GM21723 (cell line): ENCODE data around the gene ATXN10.
"Not testable (repeated sequence)": the region's sequence is repeated elsewhere in the genome, so short reads cannot be mapped to it uniquely, and the experiment has no call there.

Experiments used
- ATAC-seq: cut with Tn5 transposase; IDR thresholded peaks from one replicate; pipeline ENCODE4 v1.9.1; 2021; ENCODE audit warnings: mild to moderate bottlenecking, moderate library complexity; ENCODE audit not compliant: unreplicated experiment

The ATXN10 gene

DNA sequence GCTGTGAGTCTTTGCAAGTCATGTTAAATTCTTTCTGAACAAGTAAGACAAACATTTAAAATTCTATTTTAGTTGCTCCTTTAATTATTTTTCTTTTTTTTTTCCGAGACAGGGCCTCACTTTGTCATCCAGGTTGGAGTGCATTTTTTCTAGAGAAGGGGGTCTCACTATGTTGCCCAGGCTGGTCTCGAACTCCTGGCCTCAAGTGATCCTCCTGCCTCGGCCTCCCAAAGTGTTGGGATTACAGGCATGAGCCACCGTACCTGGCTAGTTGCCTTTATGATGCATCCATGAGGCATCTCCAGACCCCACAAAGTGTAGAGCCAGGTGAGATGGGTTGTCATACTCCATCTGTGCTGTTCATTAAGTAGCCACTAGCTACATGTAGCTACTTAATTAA lies 4.4 kb downstream of the ATXN10 start:
- ATAC-seq: no peak

DNA sequence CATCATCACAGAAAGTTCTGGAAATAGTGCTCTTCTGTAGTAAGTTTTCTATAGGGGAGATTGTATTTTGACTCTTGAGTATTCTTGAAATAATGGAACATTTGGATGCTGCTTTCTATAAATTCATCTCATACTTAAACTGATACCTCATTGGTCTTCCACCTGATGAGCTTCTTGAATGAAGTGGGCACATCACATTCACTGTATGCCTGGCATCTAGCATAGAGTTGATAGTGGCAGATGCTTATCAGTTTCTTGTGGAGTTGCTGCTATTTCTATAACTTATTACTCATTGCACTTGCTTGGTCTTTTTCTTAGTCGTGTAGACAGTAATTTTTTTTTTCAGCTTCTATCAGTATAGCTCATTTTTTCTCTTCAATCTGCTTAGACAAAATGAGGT lies 5.4 kb downstream of the ATXN10 start:
- ATAC-seq: no peak

DNA sequence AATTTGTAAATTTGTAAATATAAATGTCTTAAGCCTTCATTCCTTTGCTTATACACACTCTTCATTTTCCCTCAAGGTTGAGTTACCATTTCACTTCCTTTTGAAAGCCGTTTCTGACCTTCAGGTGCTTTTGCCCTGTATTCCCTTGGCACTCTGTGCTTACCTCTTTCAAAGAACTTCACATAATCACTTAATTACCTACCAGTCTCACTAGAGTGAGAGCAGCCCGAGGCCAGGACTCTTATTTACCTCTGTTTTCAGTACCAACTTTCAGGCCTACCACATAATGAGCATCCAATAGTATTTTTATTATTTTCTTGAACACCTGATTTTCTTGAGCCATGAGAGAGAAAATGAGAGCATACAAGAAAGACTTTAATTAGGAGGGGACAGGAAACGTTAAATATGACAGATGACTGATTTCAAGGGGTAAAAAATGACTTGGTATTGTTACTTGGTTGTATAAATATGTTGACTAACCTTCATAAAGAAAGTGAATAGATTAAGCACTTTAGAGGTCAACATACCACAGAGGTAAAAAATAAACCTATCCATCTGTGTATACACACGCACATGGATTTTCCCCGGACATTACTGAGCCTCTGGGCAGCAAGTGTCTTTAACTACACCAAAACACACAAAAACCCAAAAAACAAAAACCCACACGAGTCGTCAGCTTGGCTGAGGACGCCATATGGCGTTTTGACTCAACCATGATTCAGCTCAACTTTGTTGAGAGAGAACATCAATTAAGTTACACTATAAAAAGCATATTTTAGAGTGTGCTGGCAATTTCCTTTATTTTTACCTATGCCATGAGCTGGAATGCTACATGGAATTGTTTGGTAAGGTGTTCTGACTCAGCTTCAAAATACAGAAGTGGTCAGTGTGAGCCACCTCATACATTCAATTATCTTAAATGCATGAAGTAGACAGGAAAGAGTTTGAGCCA lies 7.6 kb downstream of the ATXN10 start:
- ATAC-seq: no peak

DNA sequence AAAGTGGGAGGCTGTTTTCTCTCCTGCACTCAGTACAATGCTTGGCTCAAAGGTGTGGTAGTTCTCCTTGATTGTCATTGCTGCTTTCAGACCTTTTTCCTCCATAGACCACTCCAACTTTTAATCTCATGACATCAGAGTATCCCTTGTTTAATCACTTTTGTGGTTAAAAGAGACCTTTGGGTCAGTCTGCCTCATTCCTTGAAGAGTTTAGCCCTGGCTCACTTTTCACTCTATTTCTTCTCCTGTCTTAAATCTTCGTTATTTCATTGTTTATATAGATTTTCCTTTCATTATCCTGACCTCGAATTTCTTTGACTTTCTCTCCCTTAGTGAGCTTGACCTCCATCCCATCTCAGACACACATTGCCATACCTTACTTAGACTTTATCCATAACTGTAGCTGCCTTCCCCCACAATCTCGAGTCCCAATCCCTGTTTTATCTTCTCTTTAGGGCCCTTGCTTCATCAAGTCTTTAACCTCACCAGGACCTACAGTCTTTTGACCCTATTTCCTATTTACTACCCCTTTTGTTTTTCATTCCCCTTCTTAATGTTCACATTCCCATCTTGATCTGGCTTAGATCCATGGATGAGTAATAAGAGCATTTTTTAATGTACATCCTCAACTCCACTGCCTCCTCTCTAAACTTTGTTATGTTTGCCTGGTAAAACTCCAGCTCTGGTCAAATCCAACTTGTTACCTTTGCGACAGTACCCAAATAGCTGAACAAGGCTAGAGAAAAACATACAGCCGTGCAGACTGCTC lies 9.5 kb downstream of the ATXN10 start:
- ATAC-seq: no peak

DNA sequence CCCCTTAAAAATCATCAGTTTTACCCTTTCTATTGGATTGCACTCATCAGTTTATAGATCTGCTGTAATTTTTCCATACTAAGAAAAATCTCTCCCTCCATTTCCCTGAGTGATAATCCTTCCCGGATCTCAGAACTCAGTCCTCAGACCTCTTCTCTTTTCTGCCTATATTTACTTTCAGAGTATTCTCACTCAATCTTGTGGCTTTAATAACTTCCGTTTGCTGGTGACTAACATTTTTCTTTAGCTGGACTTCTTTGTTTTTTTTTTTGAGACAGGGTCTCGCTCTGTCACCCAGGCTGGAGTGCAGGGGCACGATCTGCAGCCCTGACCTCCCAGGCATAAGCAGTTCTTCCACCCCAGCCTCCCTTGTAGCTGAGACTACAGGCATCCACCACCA lies 10.4 kb downstream of the ATXN10 start:
- ATAC-seq: no peak

DNA sequence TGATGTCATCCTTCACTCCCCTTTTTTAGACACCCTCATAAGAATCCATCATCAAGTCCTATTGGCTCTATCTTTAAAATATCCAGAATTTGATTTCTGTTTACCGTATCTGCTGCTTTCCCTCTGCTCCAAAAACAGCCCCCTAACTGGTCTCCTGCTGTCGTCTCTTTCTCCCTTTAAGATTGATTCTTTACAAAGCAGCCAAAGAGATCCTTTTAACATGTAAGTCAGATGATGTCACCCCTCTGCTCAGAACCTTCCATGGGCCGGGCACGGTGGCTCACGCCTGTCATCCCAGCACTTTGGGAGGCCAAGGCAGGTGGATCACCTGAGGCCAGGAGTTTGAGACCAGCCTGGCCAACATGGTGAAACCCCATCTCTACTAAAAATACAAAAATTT lies 11.1 kb downstream of the ATXN10 start:
- ATAC-seq: not testable (repeated sequence)

DNA sequence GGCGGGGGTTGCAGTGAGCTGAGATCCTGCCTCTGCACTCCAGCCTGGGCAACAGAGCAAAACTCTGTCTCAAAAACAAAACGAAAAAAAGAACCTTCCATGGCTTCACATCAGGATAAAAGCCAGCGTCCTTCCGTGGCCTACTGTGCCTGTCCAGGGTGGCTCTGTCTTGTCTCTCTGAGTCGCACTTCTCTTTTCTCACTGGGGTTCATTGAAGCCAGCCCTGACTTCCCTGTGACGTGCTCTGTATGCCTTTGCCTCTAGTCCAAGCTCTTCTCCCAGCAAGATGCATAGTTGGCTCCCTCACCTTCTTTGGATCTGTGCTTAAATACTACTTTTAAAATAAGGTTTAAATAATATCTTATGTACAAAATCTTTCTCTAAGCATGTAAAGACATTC lies 11.6 kb downstream of the ATXN10 start:
- no peak for ATAC-seq

DNA sequence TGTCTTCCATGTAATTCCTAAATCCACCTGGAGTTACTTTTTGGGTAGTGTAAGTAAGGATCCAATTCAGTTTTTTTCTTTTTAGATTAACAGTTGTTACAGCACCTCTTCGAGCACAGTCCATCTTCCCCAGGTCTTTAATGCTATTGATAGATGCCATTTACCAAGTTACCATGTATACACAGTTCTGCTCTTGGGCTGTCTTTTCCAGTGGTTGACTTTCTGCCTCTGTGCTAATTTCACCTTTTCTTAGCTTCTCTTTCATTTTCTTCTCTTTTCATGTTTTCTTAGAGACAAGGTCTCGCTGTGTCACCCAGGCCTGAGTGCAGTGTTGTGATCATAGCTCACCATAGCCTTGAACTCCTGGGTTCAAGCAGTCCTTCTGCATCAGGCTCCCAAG lies 12.0 kb downstream of the ATXN10 start:
- ATAC-seq: no peak

DNA sequence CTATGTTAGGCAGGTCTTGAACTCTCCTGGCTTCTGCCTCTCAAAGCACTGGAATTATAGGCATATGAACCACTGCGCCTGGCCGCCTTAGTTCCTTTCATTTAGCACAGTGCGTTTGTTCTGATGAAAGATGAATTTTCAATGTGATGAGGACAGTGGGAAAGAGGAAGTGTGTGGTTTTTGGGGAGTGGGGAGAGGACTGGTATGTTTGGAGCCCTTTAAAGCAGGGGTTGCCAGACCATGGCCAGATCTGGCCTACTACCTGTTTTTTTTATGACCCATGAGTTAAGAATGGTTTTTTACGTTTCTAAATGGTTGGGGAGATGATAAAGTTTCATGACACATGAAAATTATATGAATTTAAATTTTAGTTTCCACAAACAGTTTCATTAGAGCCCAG lies 12.5 kb downstream of the ATXN10 start:
- ATAC-seq: no peak

DNA sequence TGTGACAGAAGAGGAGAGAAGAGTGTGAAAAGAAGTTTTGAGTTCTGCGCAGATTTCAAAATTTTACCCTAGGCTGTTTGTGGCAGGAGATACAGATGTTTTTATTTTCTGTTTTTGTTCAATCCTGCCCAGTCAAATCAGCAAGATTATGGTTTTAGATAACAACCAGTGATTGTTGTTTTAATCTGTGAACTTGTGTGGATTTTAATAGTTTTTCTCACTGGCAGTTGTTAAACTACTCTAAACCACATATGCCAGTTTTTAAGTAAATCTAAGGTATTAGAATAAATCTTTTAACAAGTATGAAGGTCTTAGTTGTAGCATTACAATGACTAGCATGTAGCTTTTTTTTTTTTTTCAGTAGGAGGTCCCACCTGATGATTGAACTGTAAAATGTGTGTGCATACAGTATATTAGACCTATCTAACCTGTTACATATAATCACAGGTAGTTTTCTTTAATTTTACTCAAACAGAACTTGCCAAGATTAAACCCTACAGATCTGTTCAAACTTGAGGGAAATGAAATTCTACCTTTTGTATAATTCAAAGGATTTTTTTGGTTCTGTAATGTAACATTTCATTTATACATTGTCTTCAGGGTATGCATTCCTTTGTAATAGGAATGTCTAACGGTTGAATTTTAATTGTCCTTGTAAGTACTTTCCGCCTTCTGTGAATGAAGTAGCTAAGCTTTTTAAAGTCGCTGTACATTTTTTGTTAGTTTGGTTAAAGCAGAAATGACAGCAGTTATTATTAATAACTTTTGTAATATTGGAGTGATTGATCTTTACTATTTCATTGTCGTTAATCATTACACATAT lies 13.3 kb downstream of the ATXN10 start:
- ATAC-seq: no peak

DNA sequence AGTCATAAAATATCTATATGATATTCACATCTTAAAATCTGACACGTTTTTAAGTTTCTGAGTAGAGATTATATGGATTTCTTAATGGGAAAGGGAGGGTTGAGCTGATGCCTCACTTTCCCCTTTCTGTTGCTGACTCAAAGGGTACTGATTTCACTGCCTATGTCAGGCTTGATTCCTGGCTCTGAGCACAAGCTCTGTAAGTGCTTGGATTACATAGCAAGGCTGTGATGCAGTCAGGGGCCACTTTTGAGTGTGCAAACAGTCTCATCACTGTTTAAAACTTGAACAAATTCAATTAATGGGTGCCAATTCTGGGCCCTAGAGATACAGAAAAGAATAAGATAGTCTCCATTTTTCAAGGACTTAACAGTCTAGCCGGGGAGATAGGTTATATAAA lies 14.4 kb downstream of the ATXN10 start:
- ATAC-seq: no peak

DNA sequence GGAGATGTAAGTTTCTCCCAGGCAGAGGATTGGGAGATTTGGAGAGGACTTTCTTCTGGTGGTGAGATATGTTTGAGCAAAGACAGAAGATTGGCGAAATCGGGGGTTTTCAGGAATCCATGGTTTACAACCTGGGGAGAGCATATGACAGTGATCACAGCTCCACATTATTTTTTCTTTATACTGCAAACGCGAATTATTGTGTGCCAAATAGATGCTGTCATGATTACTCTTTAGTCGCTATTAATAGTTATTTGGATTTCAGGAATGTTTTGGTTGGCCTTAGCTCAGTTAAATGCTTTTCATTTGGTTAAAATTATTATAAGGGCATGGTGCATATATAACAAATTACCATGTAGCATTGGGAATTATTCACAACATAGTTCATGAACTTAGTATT lies 15.2 kb downstream of the ATXN10 start:
- no peak for ATAC-seq

DNA sequence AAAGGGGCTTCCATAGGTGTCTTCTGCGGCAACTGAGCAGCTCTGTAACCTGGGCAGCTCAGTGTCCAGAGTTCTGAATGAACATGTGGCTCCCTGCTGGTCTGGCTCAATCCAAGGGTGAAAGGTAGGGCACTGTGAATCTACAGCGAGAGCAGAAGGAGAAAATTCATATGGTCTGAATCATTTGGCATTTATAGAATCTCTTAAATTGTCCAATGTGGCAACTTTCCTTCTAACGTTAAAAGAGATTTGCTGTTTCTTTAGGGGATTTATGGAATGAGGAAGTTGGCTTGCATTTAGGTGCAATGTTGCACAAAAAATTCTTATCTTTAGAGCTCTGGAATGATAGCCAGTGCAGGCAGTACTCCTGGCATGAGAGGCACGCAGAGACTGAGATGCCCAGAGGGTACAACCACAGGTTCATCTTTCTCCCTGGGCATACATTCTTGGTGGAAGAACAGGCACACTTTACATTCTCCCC lies 17.0 kb downstream of the ATXN10 start:
- ATAC-seq: no peak

DNA sequence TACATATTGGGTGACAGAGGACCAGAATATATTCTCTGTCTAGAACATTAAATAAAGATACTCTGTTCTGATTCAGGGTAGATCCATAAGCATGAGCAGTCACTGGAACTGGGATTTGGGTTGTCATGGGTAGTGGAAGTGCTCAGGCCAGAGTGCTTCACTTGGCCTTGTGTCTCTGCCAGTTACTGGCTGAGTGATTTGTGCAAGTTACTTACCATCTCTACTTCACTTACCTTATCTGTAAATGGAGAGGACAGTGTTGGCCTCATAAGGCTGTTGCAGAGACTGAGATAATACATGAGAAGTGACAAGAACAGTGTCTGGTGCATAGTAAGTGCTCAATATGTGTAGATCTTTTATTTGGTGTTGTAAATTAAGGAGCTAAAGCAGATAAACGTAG lies 17.6 kb downstream of the ATXN10 start:
- ATAC-seq: no peak

DNA sequence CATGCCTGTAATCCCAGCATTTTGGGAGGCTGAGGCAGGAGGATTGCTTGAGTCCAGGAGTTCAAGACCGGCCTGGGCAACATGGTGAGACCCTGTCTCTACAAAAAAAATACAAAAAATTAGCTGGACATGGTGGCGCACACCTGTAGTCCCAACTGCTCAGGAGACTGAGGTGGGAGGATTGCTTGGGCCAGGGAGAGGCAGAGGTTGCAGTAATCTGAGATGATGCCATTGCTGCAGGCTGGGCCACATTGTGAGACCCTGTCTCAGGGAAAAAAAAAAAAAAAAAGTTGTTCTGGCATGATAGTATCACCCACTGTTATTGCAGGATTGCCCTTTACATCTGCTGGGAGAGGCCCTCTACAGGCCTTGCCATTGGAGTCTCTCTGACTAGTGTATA lies 18.4 kb downstream of the ATXN10 start:
- ATAC-seq: no peak

DNA sequence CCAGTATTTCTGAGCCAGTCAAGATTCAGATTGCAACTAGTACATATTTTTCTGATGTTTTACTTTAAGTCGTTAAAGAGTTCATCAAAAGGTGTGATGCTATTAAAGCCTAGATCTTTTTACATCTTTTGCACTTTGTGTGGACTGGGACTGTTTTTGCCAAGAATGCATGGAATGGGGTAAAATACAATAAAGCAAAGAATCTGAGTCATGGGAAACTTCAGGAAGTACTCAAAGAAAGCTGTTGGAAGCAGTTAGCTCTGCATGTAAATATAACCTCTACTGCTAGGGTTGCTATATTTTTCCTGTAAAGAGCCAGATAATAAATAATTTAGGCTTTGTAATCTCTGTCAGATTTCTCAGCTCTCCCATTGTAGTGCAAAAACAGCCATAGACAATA lies 20.9 kb downstream of the ATXN10 start:
- ATAC-seq: no peak

DNA sequence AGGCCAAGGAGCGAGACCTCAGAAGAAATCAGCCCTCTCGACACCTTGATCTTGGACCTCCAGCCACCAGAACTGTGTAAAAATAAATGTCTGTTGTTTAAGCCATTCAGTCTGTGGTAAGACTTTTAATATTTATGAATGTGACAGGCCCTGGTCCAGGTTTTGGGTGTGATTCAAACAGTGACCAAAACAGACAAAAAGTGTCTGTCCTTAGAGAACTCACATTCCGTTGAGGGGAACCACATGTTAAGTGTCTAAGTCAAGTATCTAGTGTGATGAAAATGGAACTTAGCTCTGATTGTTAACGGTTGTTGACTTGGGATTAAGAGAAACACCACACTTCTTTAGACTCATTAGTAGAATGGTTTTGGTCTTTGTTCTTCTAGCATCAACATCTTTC lies 22.2 kb downstream of the ATXN10 start:
- no peak for ATAC-seq

DNA sequence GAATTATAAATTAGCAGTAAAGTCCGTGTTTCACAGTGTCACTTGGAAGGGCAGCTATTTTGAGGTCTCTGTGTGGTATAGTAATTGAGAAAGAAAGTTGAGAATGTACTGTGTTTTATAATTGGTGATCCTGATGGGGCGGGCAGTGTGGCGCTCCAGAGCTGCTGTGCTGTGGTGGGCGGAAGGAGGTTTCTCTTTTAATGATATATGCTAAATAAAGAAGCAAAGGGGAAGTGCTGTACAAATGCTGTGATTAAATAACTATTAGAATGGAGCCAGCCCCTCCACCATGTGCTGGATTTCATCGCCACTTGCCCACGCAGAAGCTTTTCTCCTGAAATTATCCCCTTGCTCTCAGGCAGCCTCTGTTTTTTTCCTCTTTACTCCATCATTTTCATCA lies 24.6 kb downstream of the ATXN10 start:
- ATAC-seq: no peak

DNA sequence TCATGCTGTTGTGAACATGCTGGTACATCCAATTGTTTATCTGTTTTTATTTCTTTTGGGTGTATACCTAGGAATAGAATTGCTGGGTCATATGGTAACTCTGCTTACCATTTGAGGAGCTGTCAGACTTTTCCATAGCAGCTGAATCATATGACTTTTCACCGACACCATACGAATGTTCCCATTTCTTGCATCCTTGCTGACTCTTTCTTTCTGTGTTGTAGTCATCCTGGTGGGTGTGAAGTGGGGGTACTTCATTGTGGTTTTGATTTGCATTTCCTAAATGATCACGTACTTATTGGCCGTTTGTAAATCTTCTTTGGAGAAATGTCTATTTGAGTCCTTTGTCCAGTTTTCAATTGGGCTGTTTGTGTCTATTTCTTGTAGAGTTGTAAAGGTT lies 26.5 kb downstream of the ATXN10 start:
- no peak for ATAC-seq

DNA sequence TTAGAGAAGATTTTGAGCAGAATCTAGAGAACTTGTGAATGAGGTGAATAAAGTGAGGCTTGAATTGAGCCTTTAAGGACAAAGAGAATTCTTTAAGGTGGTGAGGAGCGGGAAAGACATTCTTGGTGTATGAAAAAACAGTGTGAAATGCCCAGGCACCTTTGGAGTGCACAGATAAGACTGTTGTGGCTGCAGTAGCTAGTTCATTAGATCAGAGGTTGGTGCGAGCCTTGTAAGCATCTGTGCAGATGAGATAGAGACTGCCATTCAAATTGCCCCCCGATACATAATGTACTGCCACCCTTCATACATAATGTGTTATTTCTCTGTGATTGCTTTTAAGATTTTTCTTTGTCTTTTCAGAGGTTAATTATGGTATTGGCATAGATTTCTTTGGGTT lies 31.3 kb downstream of the ATXN10 start:
- ATAC-seq: no peak

DNA sequence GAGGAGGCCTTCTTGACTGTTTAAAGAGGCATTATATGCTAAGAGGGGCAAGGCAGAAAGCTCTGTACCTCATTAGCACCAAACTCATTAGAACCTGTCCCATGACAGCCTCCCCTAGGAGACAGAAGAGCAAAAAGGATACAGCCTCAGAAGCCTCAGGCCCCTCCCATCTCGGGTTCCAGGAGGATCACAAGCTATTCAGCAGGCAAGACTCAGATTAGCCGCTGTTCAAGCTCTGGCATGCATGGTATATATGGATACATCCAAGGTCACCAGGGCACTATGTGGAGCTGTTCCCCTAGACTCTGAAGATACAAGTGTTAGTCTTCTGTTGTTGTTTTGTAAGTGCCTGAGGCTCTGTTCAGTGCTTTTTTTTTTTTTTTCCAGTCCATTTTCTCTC lies 32.1 kb downstream of the ATXN10 start:
- no peak for ATAC-seq
